HCT116 (cell line): ENCODE results near the gene RC3H1. TPM values are rescaled to one million over a fixed set of nuclear protein-coding genes. Genes with fewer than 3 reads are reported as not detected.
"Not testable (repeated sequence)": the region's sequence is repeated elsewhere in the genome, so short reads cannot be mapped to it uniquely, and the experiment has no call there.

Source experiments
- ATAC-seq: fragments of 200-7000 bp; cut with Tn5 transposase; 2 replicates; pipeline ENCODE4 v1.9.1; 2020; ENCODE audit warnings: mild to moderate bottlenecking, moderate library complexity
- BruUV-seq: library from RNA; stranded (reverse); fragments of 400-500 nt; replicated peaks from 2 replicates; lab custom pipeline; 2021; lab: Mats Ljungman, UMichigan
- CTCF ChIA-PET: fragments of 300-600 bp; sonication (Branson Sonifier 250); formaldehyde crosslinking; loops from one replicate; lab custom pipeline; 2021; ENCODE audit warnings: antibody characterized with exemption; lab: Charles Lee
- POLR2A ChIA-PET: fragments of 300-600, 350-600 bp; sonication (Branson Sonifier 250); formaldehyde crosslinking; loops from one replicate; lab custom pipeline; 2021; ENCODE audit warnings: antibody characterized with exemption; lab: Charles Lee
- RAD21 ChIA-PET, 2 experiments: fragments of 300-600 bp; sonication (Branson Sonifier 250); formaldehyde crosslinking; loops; one replicate each; lab custom pipeline; 2023; ENCODE audit warnings: low total read pairs in 2 of 2; ENCODE audit not compliant: uncharacterized antibody in 2 of 2, unreplicated experiment in 2 of 2, low non-redundant PET in 1 of 2; lab: Charles Lee
- DNase-seq: peaks from one replicate; pipeline ENCODE4 v3.0.0-alpha.2; 2010; ENCODE audit warnings: low read depth, low spot score
- H2AFZ ChIP-seq: fragments of 200-600 bp; shearing (Covaris generic), sonication (generic); 2 replicates; pipeline ENCODE4 v1.6.1; 2017; ENCODE audit warnings: low read depth, mixed run types, mixed read lengths, antibody characterized with exemption, low read length; ENCODE audit not compliant: poor library complexity, severe bottlenecking
- H3K27ac ChIP-seq: 2 replicates; pipeline ENCODE4 v1.5.1; 2012; ENCODE audit warnings: low read depth, low read length
- H3K27me3 ChIP-seq: fragments of 200-600 bp; sonication (generic); 2 replicates; pipeline ENCODE4 v1.6.1; 2016; ENCODE audit warnings: mixed run types, low read length, mixed read lengths; ENCODE audit not compliant: insufficient read depth
- H3K36me3 ChIP-seq, 2 experiments: fragments of 200-500 bp in 1 of 2; fragments of 200-600 bp in 1 of 2; sonication (Bioruptor generic) in 1 of 2; sonication (generic) in 1 of 2; 2 replicates each; pipeline versions ENCODE4 v1.5.1 to v1.6.1; 2014 to 2016; ENCODE audit warnings: low read length in 2 of 2, inconsistent platforms in 1 of 2, mixed read lengths in 1 of 2, mixed run types in 1 of 2; ENCODE audit not compliant: insufficient read depth in 2 of 2, control insufficient read depth in 1 of 2
- H3K4me1 ChIP-seq, 2 experiments: fragments of 200-600 bp in 1 of 2; sonication (generic) in 1 of 2; 2 replicates each; pipeline versions ENCODE4 v1.5.1 to v1.6.1; 2012 to 2017; ENCODE audit warnings: low read length in 2 of 2, inconsistent platforms in 1 of 2, mild to moderate bottlenecking in 1 of 2, mixed read lengths in 1 of 2, mixed run types in 1 of 2, moderate library complexity in 1 of 2; ENCODE audit not compliant: insufficient read depth in 2 of 2, control insufficient read depth in 1 of 2
- H3K4me2 ChIP-seq: fragments of 200-600 bp; sonication (generic); 2 replicates; pipeline ENCODE4 v1.6.1; 2017; ENCODE audit warnings: mixed run types, low read length, mixed read lengths
- H3K4me3 ChIP-seq, 2 experiments: fragments of 200-600 bp in 1 of 2; sonication (generic) in 1 of 2; replicated peaks in 1 of 2; 2 replicates each; pipeline ENCODE4 v1.5.1; 2011 to 2016; ENCODE audit warnings: low read length in 2 of 2, control low read depth in 1 of 2, low read depth in 1 of 2, mild to moderate bottlenecking in 1 of 2, mixed read lengths in 1 of 2, mixed run types in 1 of 2
- H3K79me2 ChIP-seq: fragments of 200-600 bp; sonication (generic); 2 replicates; pipeline ENCODE4 v1.6.1; 2017; ENCODE audit warnings: mild to moderate bottlenecking, mixed run types, low read length, moderate library complexity, mixed read lengths; ENCODE audit not compliant: insufficient read depth
- H3K9ac ChIP-seq: fragments of 200-600 bp; sonication (generic); 2 replicates; pipeline ENCODE4 v1.6.1; 2016; ENCODE audit warnings: low read length, mixed read lengths
- H3K9me2 ChIP-seq: fragments of 200-600 bp; sonication (generic), shearing (Covaris generic); 2 replicates; pipeline ENCODE4 v1.6.1; 2017; ENCODE audit warnings: mixed run types, mild to moderate bottlenecking, moderate library complexity; ENCODE audit not compliant: insufficient read depth
- H3K9me3 ChIP-seq, 2 experiments: fragments of 200-500 bp in 1 of 2; fragments of 200-600 bp in 1 of 2; sonication (Bioruptor generic) in 1 of 2; sonication (generic) in 1 of 2; 2 replicates each; pipeline ENCODE4 v1.6.1; 2014 to 2017; ENCODE audit warnings: low read length in 2 of 2, mixed read lengths in 2 of 2, inconsistent platforms in 1 of 2, low read depth in 1 of 2, mild to moderate bottlenecking in 1 of 2, mixed run types in 1 of 2, moderate library complexity in 1 of 2; ENCODE audit not compliant: control insufficient read depth in 1 of 2, insufficient read depth in 1 of 2
- H4K20me1 ChIP-seq: fragments of 200-600 bp; sonication (generic), shearing (Covaris generic); 2 replicates; pipeline ENCODE4 v1.6.1; 2017; ENCODE audit warnings: mixed run types, mild to moderate bottlenecking, moderate library complexity; ENCODE audit not compliant: insufficient read depth
- CBX3 ChIP-seq: IDR thresholded peaks from 2 replicates; pipeline ENCODE4 v1.6.1; 2012; ENCODE audit warnings: low read depth
- CEBPB ChIP-seq: IDR thresholded peaks from 2 replicates; pipeline ENCODE4 v1.6.1; 2012; ENCODE audit warnings: low read depth
- CTCF ChIP-seq, 3 experiments: fragments of 200-600 bp in 1 of 3; sonication (generic) in 1 of 3; IDR thresholded peaks in 2 of 3; conservative IDR thresholded peaks in 1 of 3; 2 replicates each; pipeline ENCODE4 v1.5.1; 2012 to 2017; ENCODE audit warnings: low read depth in 2 of 3, low read length in 2 of 3, antibody characterized with exemption in 1 of 3, borderline replicate concordance in 1 of 3, control low read depth in 1 of 3, mild to moderate bottlenecking in 1 of 3, mixed read lengths in 1 of 3, mixed run types in 1 of 3, moderate library complexity in 1 of 3; ENCODE audit not compliant: insufficient read depth in 1 of 3
- FOSL1 ChIP-seq: IDR thresholded peaks from 2 replicates; pipeline ENCODE4 v1.6.1; 2012; ENCODE audit warnings: low read depth
- POLR2AphosphoS5 ChIP-seq: IDR thresholded peaks from 2 replicates; pipeline ENCODE4 v1.6.1; 2011; ENCODE audit warnings: mild to moderate bottlenecking, low read depth, low read length, moderate library complexity
- SIN3A ChIP-seq: IDR thresholded peaks from 2 replicates; pipeline ENCODE4 v1.6.1; 2012; ENCODE audit warnings: low read depth
- YY1 ChIP-seq: IDR thresholded peaks from 2 replicates; pipeline ENCODE4 v1.6.1; 2011; ENCODE audit warnings: low read length, low read depth, moderate library complexity, mild to moderate bottlenecking; ENCODE audit not compliant: insufficient replicate concordance; ENCODE audit errors: extremely low read depth
- intact Hi-C: fragments of 100-400 bp; cut with micrococcal nuclease; formaldehyde crosslinking; loops from 2 replicates; pipeline ENCODE4 v1.10.0; 2022
- total RNA-seq: library from RNA; stranded (reverse); gene quantifications from one replicate; pipeline ENCODE4 v1.2.1, GENCODE V29; 2021; ENCODE audit not compliant: unreplicated experiment
- TF ChIP-seq, protein P1 (sequence below): IDR thresholded peaks from 2 replicates; pipeline ENCODE4 v1.6.1; 2012
- TF ChIP-seq, protein P2 (sequence below): IDR thresholded peaks from 2 replicates; pipeline ENCODE4 v1.6.1; 2011; ENCODE audit warnings: mild to moderate bottlenecking, low read length, moderate library complexity; ENCODE audit not compliant: insufficient replicate concordance; ENCODE audit errors: extremely low read depth

RC3H1 gene
- total RNA-seq, 1 experiment from 2014 or later, result 23.6 TPM

DNA sequence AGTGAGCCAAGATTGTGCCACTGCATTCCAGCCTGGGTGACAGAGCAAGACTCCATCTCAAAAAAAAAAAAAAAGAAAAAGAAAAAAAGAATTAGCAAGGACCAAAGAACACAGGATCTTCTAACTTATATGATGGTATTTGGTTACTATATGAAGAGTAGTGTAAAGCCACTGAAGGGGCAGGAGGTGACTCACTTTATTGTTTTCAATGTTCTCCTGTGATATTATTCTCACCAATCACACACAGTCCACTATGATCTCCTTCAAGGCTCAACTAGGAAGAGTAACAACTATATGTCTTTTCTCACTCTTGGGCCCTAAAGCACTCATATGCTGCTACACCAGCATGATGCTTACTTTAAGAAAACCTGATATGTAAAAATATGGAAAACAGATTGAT is 26.7 kb downstream of the RC3H1 start:
- Histone ChIP-seq H3K4me3 (no peak overlapping the region), H3K79me2 (peaks cover 63% of the 10 kb centered on the region), H3K27ac (no peak overlapping the region), H3K9me2 (no peaks in the 10 kb centered on the region), H3K9ac (no peak overlapping the region), H3K4me1 (no peaks in the 10 kb centered on the region), H3K36me3 (peaks cover 0 to 10% of the 10 kb centered on the region in 2 experiments; a peak in 3 of 4 replicates), H3K9me3 (no peaks in the 10 kb centered on the region), H3K27me3 (no peaks in the 10 kb centered on the region), H2AFZ (no peak overlapping the region), H3K4me2 (no peak overlapping the region), H4K20me1 (no peaks in the 10 kb centered on the region)
- DNase-seq (no peak), ATAC-seq (no peak)
- ChIA-PET CTCF (no interaction called here), RAD21 (no interaction called here), POLR2A (no interaction called here)
- no peak for TF ChIP-seq YY1
- BruUV-seq, result no TSS peak
- intact Hi-C loops, result no loop called here

DNA sequence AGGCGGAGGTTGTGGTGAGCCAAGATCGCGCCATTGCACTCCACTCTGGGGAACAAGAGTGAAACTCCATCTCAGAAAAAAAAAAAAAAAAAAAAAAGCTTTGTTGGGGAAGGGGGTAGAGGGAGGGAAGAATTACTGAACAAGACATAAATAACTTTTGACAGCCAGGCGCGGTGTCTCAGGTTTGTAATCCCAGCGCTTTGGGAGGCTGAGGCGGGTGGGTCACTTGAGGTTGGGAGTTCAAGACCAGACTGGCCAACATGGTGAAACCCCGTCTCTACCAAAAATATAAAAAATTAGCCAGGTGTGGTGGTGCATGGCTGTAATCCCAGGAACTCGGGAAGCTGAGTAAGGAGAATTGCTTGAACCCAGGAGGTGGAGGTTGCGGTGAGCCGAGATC is 28.2 kb downstream of the RC3H1 start:
- H3K9ac ChIP-seq, POLR2A ChIA-PET, H3K4me1 ChIP-seq, BruUV-seq, ATAC-seq, H3K4me3 ChIP-seq, H3K27ac ChIP-seq, H2AFZ ChIP-seq, RAD21 ChIA-PET, H3K4me2 ChIP-seq, H3K9me2 ChIP-seq, DNase-seq, H3K27me3 ChIP-seq, H4K20me1 ChIP-seq, CTCF ChIA-PET, intact Hi-C loops, H3K9me3 ChIP-seq: not testable (repeated sequence)
- Histone ChIP-seq H3K79me2 (peaks cover 49% of the 10 kb centered on the region), H3K36me3 (peaks cover 0 to 13% of the 10 kb centered on the region in 2 experiments; a peak in 3 of 4 replicates)

- Histone ChIP-seq H3K79me2 (0 out of 2 replicates have a peak, but pooled peaks cover 8% of the 10 kb centered on the region), H3K27ac (no peak overlapping the region), H3K27me3 (no peaks in the 10 kb centered on the region), H3K9ac (no peak overlapping the region), H3K9me2 (no peaks in the 10 kb centered on the region), H3K4me2 (no peak overlapping the region), H3K4me1 (no peaks in the 10 kb centered on the region), H3K36me3 (peaks cover 0 to 18% of the 10 kb centered on the region in 2 experiments; a peak in 3 of 4 replicates), H3K9me3 (no peaks in the 10 kb centered on the region), H2AFZ (no peak overlapping the region), H4K20me1 (no peaks in the 10 kb centered on the region), H3K4me3 (no peak overlapping the region)
- intact Hi-C loops, result no loop called here
- no TSS peak for BruUV-seq
- CTCF ChIA-PET, result no interaction called here
- POLR2A ChIA-PET, result no interaction called here
- no peak for DNase-seq
- RAD21 ChIA-PET, result no interaction called here
- no peak for ATAC-seq
- no peak for TF ChIP-seq CTCF (IDR thresholded peaks at IDR 0.05 in 2 of 3, conservative IDR thresholded peaks at IDR 0.05 in 1 of 3; ENCODE audit: borderline replicate concordance in 1 of 3, insufficient read depth in 1 of 3, low read depth in 2 of 3, low read length in 2 of 3)
- no peak for TF ChIP-seq CBX3
- TF ChIP-seq, protein P1, sequence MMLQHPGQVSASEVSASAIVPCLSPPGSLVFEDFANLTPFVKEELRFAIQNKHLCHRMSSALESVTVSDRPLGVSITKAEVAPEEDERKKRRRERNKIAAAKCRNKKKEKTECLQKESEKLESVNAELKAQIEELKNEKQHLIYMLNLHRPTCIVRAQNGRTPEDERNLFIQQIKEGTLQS, result no peak
- TF ChIP-seq FOSL1, result no peak
- no peak for TF ChIP-seq SIN3A
- TF ChIP-seq, protein P2, sequence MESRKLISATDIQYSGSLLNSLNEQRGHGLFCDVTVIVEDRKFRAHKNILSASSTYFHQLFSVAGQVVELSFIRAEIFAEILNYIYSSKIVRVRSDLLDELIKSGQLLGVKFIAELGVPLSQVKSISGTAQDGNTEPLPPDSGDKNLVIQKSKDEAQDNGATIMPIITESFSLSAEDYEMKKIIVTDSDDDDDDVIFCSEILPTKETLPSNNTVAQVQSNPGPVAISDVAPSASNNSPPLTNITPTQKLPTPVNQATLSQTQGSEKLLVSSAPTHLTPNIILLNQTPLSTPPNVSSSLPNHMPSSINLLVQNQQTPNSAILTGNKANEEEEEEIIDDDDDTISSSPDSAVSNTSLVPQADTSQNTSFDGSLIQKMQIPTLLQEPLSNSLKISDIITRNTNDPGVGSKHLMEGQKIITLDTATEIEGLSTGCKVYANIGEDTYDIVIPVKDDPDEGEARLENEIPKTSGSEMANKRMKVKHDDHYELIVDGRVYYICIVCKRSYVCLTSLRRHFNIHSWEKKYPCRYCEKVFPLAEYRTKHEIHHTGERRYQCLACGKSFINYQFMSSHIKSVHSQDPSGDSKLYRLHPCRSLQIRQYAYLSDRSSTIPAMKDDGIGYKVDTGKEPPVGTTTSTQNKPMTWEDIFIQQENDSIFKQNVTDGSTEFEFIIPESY, result no peak
- no peak for TF ChIP-seq POLR2AphosphoS5
- TF ChIP-seq CEBPB, result no peak
Observed at GRCh38 chr1:173988068-173988467, 34.1 kb downstream of the RC3H1 start.
